HepG2 (cell line): ENCODE measurements around the gene SPATA25. TPM values are rescaled to one million over a fixed set of nuclear protein-coding genes. Genes with fewer than 3 reads are reported as not detected.

ENCODE experiments used
- CENPT ChIP-seq: sonication (generic); formaldehyde crosslinking; IDR thresholded peaks from 2 replicates; pipeline ENCODE4 v1.8.0; 2022; ENCODE audit warnings: low read depth, mild to moderate bottlenecking, moderate library complexity, missing genetic modification reagents
- DMAP1 ChIP-seq: IDR thresholded peaks from 2 replicates; pipeline ENCODE4 v1.6.1; 2016
- DPF2 ChIP-seq: sonication (generic); formaldehyde crosslinking; IDR thresholded peaks from 2 replicates; pipeline ENCODE4 v1.4.0; 2020; ENCODE audit warnings: mild to moderate bottlenecking, low read depth, missing genetic modification reagents, borderline replicate concordance
- ELF1 ChIP-seq: sonication (generic); formaldehyde crosslinking; IDR thresholded peaks from 2 replicates; pipeline ENCODE4 v1.4.0; 2020; ENCODE audit warnings: missing genetic modification reagents
- GPN1 ChIP-seq: sonication (generic); formaldehyde crosslinking; IDR thresholded peaks from 2 replicates; pipeline ENCODE4 v1.5.1; 2020; ENCODE audit warnings: missing genetic modification reagents, borderline replicate concordance
- KLF16 ChIP-seq, 2 experiments: sonication (generic) in 1 of 2; formaldehyde crosslinking in 1 of 2; IDR thresholded peaks; 2 replicates each; pipeline versions ENCODE4 v1.6.1 to v1.8.0; 2016 to 2023; ENCODE audit warnings: missing genetic modification reagents in 2 of 2, missing compliant biosample characterization in 1 of 2
- MAFF ChIP-seq: IDR thresholded peaks from 2 replicates; pipeline ENCODE4 v1.6.1; 2011; ENCODE audit warnings: low read depth, low read length, improper control_type of control experiment
- PAWR ChIP-seq: sonication (generic); formaldehyde crosslinking; IDR thresholded peaks from 2 replicates; pipeline ENCODE4 v1.4.0; 2020; ENCODE audit warnings: missing genetic modification reagents, mild to moderate bottlenecking, borderline replicate concordance
- PREB ChIP-seq: sonication (generic); formaldehyde crosslinking; IDR thresholded peaks from 2 replicates; pipeline ENCODE4 v1.4.0; 2020; ENCODE audit warnings: missing genetic modification reagents
- SOX5 ChIP-seq: IDR thresholded peaks from 2 replicates; pipeline ENCODE4 v1.6.1; 2016; ENCODE audit warnings: borderline replicate concordance
- SUZ12 ChIP-seq: fragments of 150-350 bp; IDR thresholded peaks from 2 replicates; pipeline ENCODE4 v1.6.1; 2014; ENCODE audit warnings: low read depth, low read length
- TMF1 ChIP-seq: sonication (generic); formaldehyde crosslinking; IDR thresholded peaks from 2 replicates; pipeline ENCODE4 v1.8.1; 2022; ENCODE audit warnings: low read depth, missing genetic modification reagents
- TRAFD1 ChIP-seq: sonication (generic); formaldehyde crosslinking; IDR thresholded peaks from 2 replicates; pipeline ENCODE4 v1.5.1; 2020; ENCODE audit warnings: missing genetic modification reagents, mild to moderate bottlenecking, borderline replicate concordance
- XRCC5 ChIP-seq: fragments of 200-400 bp; formaldehyde crosslinking; optimal IDR thresholded peaks from 2 replicates; pipeline ENCODE3; 2017; ENCODE audit warnings: mild to moderate bottlenecking, low read length
- ZC3H4 ChIP-seq: sonication (generic); formaldehyde crosslinking; IDR thresholded peaks from 2 replicates; pipeline ENCODE4 v1.4.0; 2020; ENCODE audit warnings: missing genetic modification reagents, borderline replicate concordance
- ZFP1 ChIP-seq: IDR thresholded peaks from 2 replicates; pipeline ENCODE4 v1.6.1; 2016
- ZMAT3 ChIP-seq: sonication (generic); formaldehyde crosslinking; conservative IDR thresholded peaks from 2 replicates; pipeline ENCODE4 v1.7.0; 2021; ENCODE audit warnings: missing genetic modification reagents
- ZNF607 ChIP-seq: sonication (generic); formaldehyde crosslinking; IDR thresholded peaks from 2 replicates; pipeline ENCODE4 v1.5.1; 2020; ENCODE audit warnings: missing genetic modification reagents, mild to moderate bottlenecking, borderline replicate concordance
- ZNF687 ChIP-seq: sonication (generic); formaldehyde crosslinking; IDR thresholded peaks from 2 replicates; pipeline ENCODE4 v1.5.1; 2020; ENCODE audit warnings: mild to moderate bottlenecking, missing genetic modification reagents, moderate library complexity
- ZNF891 ChIP-seq: sonication (generic); formaldehyde crosslinking; IDR thresholded peaks from 2 replicates; pipeline ENCODE4 v1.5.0; 2020; ENCODE audit warnings: mild to moderate bottlenecking, missing genetic modification reagents
- ZSCAN21 ChIP-seq: sonication (generic); formaldehyde crosslinking; IDR thresholded peaks from 2 replicates; pipeline ENCODE4 v1.8.0; 2022; ENCODE audit warnings: mild to moderate bottlenecking, missing genetic modification reagents, moderate library complexity, borderline replicate concordance
- polyA plus RNA-seq, 8 experiments: library from polyadenylated mRNA; depleted of rRNA in 3 of 8; stranded (reverse) in 7 of 8; unstranded in 1 of 8; fragments of >200 nt; fragmentation: Illumina TruSeq in 4 of 8; extraction: Trizol in 4 of 8; gene quantifications; 2 replicates each; pipeline versions ENCODE4 v1.2.1 to v1.2.3, GENCODE V29; 2011 to 2016; ENCODE audit warnings: low read depth in 4 of 8, missing spikeins in 1 of 8, mixed read lengths in 1 of 8; ENCODE audit not compliant: insufficient read depth in 1 of 8
- total RNA-seq, 5 experiments: library from RNA; depleted of rRNA; stranded (reverse); fragments of >200 nt; fragmentation: Illumina TruSeq; extraction: Trizol; gene quantifications; 2 replicates each; pipeline ENCODE4 v1.2.3, GENCODE V29; 2016; ENCODE audit warnings: low read depth in 1 of 5
- TF ChIP-seq, protein P1 (sequence below): sonication (generic); formaldehyde crosslinking; IDR thresholded peaks from 2 replicates; pipeline ENCODE4 v1.8.0; 2022; ENCODE audit warnings: mild to moderate bottlenecking, missing genetic modification reagents; ENCODE audit not compliant: insufficient replicate concordance

Gene SPATA25
- total and polyA plus RNA-seq, 2 of the 13 experiments (the other 11 are each of a cell fraction or from before 2014, with no cell fraction given), result 4.8 to 7.6 TPM

GRCh38 chr20:45896641-45897161 lies 9.3 kb upstream of the SPATA25 start (continued):
- TF ChIP-seq TMF1 (CRISPR knock-in tag) (no peak), KLF16 (CRISPR knock-in tag; IDR thresholded peaks at IDR 0.05) (no peak), ELF1 (no peak), SOX5 (CRISPR knock-in tag) (no peak), ZFP1 (CRISPR knock-in tag) (no peak), ZNF687 (CRISPR knock-in tag) (no peak), DMAP1 (CRISPR knock-in tag) (no peak), DPF2 (CRISPR knock-in tag) (no peak), SUZ12 (no peak), ZC3H4 (CRISPR knock-in tag) (0 out of 2 replicates have a peak, but pooled peaks have one; percentile 46), CENPT (CRISPR knock-in tag) (no peak), ZMAT3 (CRISPR knock-in tag) (no peak), TRAFD1 (CRISPR knock-in tag) (no peak), ZSCAN21 (0 out of 2 replicates have a peak, but pooled peaks have one; percentile 18), PAWR (CRISPR knock-in tag) (no peak), PREB (no peak), ZNF891 (CRISPR knock-in tag) (peak; percentile 69; the same call in 1 of the 2 replicates), GPN1 (CRISPR knock-in tag) (no peak), ZNF607 (CRISPR knock-in tag) (no peak), XRCC5 (no peak), MAFF (no peak)
- TF ChIP-seq, protein P1, sequence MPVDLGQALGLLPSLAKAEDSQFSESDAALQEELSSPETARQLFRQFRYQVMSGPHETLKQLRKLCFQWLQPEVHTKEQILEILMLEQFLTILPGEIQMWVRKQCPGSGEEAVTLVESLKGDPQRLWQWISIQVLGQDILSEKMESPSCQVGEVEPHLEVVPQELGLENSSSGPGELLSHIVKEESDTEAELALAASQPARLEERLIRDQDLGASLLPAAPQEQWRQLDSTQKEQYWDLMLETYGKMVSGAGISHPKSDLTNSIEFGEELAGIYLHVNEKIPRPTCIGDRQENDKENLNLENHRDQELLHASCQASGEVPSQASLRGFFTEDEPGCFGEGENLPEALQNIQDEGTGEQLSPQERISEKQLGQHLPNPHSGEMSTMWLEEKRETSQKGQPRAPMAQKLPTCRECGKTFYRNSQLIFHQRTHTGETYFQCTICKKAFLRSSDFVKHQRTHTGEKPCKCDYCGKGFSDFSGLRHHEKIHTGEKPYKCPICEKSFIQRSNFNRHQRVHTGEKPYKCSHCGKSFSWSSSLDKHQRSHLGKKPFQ (CRISPR knock-in tag), result no peak
